Measurements from ENCODE around the gene ULK2. TPM values are rescaled to one million over a fixed set of nuclear protein-coding genes. Genes with fewer than 3 reads are reported as not detected.

The ULK2 gene
- total and polyA plus RNA-seq, 2 donors (not counting 1 experiment from before 2014, with no cell fraction given), result 2.0 to 2.9 TPM

GRCh38 chr17:19744492-19744891 is 123.2 kb downstream of the ULK2 start:
- H3K27ac ChIP-seq (ENCODE audit: low read length in 2 of 2), result no peak overlapping the region
- Mint-ChIP-seq H3K4me1 (peaks cover 6% of the 10 kb centered on the region), H3K27me3 (peaks cover 5% of the 10 kb centered on the region), H3K4me3 (peak overlapping the region; percentile 81), H3K9me3 (ENCODE audit: insufficient read depth) (no peaks in the 10 kb centered on the region), H3K27ac (no peak overlapping the region)
- peak overlapping the region; percentile 80 for H3K4me2 ChIP-seq (replicated peaks; ENCODE audit: low read depth, low read length, poor library complexity, severe bottlenecking)
- H3K27me3 ChIP-seq (replicated peaks in 1 of 4; ENCODE audit: control extremely low read depth in 1 of 4, control insufficient read depth in 3 of 4, insufficient read depth in 4 of 4, low read length in 3 of 4), result peaks cover 0 to 12% (median 2%) of the 10 kb centered on the region in 4 experiments
- H3K4me1 ChIP-seq (ENCODE audit: control insufficient read depth in 2 of 2, insufficient read depth in 2 of 2, low read length in 2 of 2), result peaks cover 6 to 9% of the 10 kb centered on the region in 2 donors
- TF ChIP-seq EZH2 (IDR thresholded peaks at IDR 0.05; ENCODE audit: borderline replicate concordance, insufficient read depth, low read depth, low read length, poor library complexity, severe bottlenecking) (no peak), CTCF (IDR thresholded peaks at IDR 0.05) (no peak)
- H4K20me1 ChIP-seq (ENCODE audit: control insufficient read depth, insufficient read depth, low read length, poor library complexity, severe bottlenecking), result no peaks in the 10 kb centered on the region
- no peaks in the 10 kb centered on the region for H3K36me3 ChIP-seq (replicated peaks in 1 of 2; ENCODE audit: control extremely low read depth in 1 of 2, control insufficient read depth in 1 of 2, extremely low read depth in 1 of 2, insufficient read depth in 2 of 2, low read length in 1 of 2)
- ChIA-PET POLR2A (interaction anchor here (0.6 to 0.8 kb wide), 3 partner anchors 11 to 439 kb away, joined by 3 read pairs; no protein-coding TSS in a partner anchor), CTCF (interaction anchor here (1.0 to 4.4 kb wide), 10 partner anchors 10 to 382 kb away, joined by 3 to 37 read pairs (median 5); partner anchors contain the start of genes ALDH3A2 and B9D1)
- H3K9me3 ChIP-seq (ENCODE audit: control extremely low read depth in 1 of 3, control insufficient read depth in 2 of 3, insufficient read depth in 1 of 3, low read length in 2 of 3), result peaks cover 0 to 5% (median 0%) of the 10 kb centered on the region in 3 donors
- ATAC-seq (ENCODE audit: low read depth), result peak; percentile 19
- intact Hi-C loops (cut with micrococcal nuclease), result no loop called here
- WGBS (ENCODE audit: insufficient coverage), result 9% methylated on average over 20 of the region's 26 CpGs
- peak overlapping the region; percentile 52 for H3K9ac ChIP-seq (ENCODE audit: low read length)
- peak; percentile 35 for DNase-seq
- H3K4me3 ChIP-seq (ENCODE audit: control extremely low read depth in 1 of 5, extremely low read depth in 1 of 5, insufficient read depth in 1 of 5, low read depth in 2 of 5, low read length in 4 of 5), result peak overlapping the region in 3 of 5 experiments; percentile 41 to 50 (median 49)
- peak overlapping the region; percentile 75 for H2AFZ ChIP-seq (ENCODE audit: insufficient read depth, low read depth, low read length, poor library complexity, severe bottlenecking)
- H3K79me2 ChIP-seq (ENCODE audit: control insufficient read depth, insufficient read depth, low read length), result no peaks in the 10 kb centered on the region

Data from B cell (primary cell).